SK-N-SH treated with all-trans-retinoic acid at 6 μM for 48 hours (cell line): ENCODE results near the gene SNX13.

Experiments
- PATZ1 ChIP-seq: fragments of 250-450 bp; sonication (Bioruptor Pico); IDR thresholded peaks from 2 replicates; pipeline ENCODE4 v1.8.0; 2020; ENCODE audit warnings: mild to moderate bottlenecking, moderate library complexity, borderline replicate concordance
- SNAI2 ChIP-seq: fragments of 250-450 bp; sonication (Bioruptor Pico); IDR thresholded peaks from 2 replicates; pipeline ENCODE4 v1.5.0; 2020; ENCODE audit warnings: mild to moderate bottlenecking, moderate library complexity

GRCh38 chr7:17957871-17958270, 17.6 kb upstream of the SNX13 start:
- TF ChIP-seq PATZ1 (CRISPR knock-in tag) (no peak), SNAI2 (CRISPR knock-in tag) (no peak)
